ENCODE results near the gene MYO1D.
"Not testable (repeated sequence)": the region's sequence is repeated elsewhere in the genome, so short reads cannot be mapped to it uniquely, and the experiment has no call there.

The MYO1D gene

GRCh38 chr17:32887410-32887809 lies 10.5 kb upstream of the MYO1D start:
- DNase-seq = not testable (repeated sequence)

DNA sequence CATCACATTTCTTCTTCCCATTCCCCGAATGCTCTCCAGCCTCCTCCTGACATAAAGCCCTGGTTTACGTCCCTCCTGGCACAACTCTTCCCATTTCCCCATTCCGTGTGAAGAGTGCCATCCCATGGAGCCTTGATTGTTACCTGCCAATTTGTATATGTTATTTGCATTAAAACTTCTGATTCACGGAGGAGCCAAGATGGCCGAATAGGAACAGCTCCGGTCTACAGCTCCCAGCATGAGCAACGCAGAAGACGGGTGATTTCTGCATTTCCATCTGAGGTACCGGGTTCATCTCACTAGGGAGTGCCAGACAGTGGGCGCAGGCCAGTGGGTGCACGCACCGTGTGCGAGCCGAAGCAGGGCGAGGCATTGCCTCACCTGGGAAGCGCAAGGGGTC lies 10.0 kb upstream of the MYO1D start:
- not testable (repeated sequence) for DNase-seq

DNA sequence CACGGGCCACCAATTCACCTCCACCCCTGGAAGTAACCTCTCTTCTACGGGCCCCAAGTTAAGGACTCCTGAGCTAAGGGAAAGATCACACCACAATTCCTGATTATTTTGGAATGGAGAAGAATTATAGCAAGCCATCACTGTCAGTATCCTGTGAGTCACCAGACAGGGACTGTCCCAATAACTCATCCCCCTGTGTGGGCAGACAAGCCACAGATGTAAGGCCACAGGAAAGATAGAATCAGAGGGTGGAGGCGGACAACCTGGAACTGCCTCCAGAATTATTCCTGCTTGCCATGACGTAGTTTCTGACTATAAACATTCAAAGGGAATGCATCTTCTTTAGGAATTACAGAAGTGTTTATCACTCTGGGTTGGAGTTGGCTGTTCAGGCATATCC lies 5.8 kb upstream of the MYO1D start:
- no peak for DNase-seq

GRCh38 chr17:32882029-32882428 lies 5.1 kb upstream of the MYO1D start:
- no peak for DNase-seq

GRCh38 chr17:32880671-32881453 lies 3.9 kb upstream of the MYO1D start:
- no peak for DNase-seq

- no peak for DNase-seq
These were observed 2.2 kb upstream of the MYO1D start for GRCh38 chr17:32879134-32879533.

- no peak for DNase-seq
These were observed 1.3 kb upstream of the MYO1D start for GRCh38 chr17:32878211-32878610.

GRCh38 chr17:32877164-32877764 lies 340 bp upstream of the MYO1D start:
- peak; percentile 86 for DNase-seq

GRCh38 chr17:32875923-32876416 lies 954 bp downstream of the MYO1D start:
- DNase-seq = no peak

DNA sequence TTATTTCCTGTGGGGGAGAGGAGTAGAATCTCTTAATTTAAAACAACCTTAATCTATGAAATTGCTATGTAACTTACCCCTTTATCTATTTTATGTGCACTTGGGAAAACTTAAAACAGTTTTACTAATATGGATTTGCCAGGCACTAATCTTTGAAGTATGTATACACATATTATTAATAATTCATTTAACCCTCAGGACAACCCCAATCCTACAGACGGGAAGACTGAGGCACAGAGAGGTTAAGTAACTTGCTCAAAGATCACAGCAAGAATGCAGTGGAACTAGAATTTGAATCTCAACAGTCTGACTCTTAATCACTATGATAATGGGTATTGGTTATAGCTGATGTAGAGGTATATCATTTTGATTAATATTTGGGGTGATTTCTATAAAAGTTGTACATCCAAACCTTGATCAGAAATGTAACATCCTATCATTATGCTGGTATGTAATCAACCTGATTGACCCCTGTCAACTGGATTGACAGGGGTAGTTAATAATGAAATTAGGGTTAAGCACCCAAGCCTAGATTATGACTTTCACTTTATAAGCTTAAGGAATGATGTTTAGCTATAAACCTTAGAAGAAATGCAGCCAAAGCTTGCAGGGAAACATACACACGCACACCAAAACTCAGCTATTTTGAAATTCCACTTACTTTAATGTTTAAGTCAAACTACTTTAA lies 1.6 kb downstream of the MYO1D start:
- no peak for DNase-seq

GRCh38 chr17:32873114-32873513 lies 3.8 kb downstream of the MYO1D start:
- no peak for DNase-seq

DNA sequence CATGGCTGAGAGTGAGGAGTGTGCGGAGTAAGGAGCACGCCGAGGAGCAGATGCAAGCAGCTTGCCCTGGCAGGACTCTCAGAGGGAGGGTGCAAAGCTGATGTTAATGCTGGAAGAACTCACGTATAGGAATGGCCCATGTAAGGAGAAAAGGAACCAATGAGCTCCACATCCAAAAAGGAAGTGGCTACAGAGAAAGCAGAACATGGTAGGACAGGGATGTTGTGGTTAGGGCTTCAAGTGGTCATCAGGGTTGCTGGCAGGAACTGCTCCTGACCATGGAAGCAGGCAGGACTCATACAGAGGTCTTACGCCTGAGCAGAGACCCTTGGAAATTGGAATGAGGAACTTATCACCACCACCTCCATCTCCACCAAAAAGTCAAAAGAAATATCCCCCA lies 5.2 kb downstream of the MYO1D start:
- no peak for DNase-seq

DNA sequence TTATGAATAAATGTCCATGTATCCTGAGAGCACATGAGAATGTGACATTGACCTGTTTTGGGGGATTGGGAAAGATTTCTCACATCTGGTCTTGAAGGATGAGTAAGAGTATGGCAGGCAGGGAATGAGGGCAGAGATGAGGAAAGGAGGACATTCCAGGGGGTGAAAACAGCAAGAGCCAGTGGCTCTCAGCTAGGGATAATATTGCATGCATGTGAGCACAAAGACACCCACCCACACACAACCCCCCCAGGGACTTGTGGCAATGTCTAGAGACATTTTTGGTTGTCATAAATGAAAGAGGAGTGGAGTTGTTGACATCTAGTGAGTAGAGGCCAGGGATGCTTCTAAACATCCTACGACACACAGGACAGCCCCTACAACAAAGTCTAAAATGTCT lies 6.0 kb downstream of the MYO1D start:
- DNase-seq = no peak

GRCh38 chr17:32870027-32870670 lies 6.8 kb downstream of the MYO1D start:
- DNase-seq = no peak

- DNase-seq = no peak
These were observed 7.4 kb downstream of the MYO1D start for GRCh38 chr17:32869345-32870026.

GRCh38 chr17:32865141-32865540 lies 11.8 kb downstream of the MYO1D start:
- no peak for DNase-seq

DNA sequence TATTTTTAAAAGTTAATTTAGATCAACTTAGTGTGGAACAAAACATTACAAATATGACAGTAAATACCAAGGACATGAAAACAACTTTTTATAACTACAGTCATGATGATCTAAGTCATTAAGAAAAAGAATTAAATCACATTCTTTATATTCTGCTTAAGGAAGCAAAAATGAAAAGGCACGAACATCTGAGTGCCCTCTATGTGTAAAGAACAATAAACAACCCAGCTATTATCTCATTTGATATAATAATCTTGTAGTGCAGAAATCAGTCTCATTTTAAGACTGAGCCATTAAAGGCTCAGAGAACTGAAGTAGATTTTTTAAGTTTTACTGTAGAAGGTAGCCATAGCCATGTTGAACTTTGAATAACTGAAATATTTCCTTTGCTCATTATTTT lies 13.4 kb downstream of the MYO1D start:
- no peak for DNase-seq

DNA sequence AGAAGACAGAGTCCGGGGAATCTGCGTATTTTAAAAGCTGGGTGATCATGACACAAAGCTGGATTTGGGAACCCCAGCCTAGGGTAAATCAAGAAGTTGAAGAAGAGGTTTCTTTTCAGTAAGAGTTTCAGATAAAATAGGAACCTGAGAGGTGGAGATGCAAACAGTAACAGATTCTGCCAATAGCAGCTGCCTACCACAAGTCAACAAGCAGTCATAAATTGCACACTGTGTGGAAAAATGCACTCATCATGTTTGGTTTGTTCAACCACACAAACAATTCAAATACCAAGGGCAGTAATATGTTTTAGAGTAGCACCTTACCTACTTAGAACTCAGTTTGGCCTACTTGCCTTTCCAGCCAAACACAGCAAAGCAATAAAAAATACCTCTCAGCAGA lies 14.0 kb downstream of the MYO1D start:
- no peak for DNase-seq

GRCh38 chr17:32861981-32862380 lies 14.9 kb downstream of the MYO1D start:
- DNase-seq = no peak

GRCh38 chr17:32859857-32860525 lies 16.9 kb downstream of the MYO1D start:
- no peak for DNase-seq

GRCh38 chr17:32855620-32856019 lies 21.3 kb downstream of the MYO1D start:
- no peak for DNase-seq

GRCh38 chr17:32854832-32855389 lies 22.0 kb downstream of the MYO1D start:
- DNase-seq = no peak

All from effector CD8-positive, alpha-beta T cell (primary cell).